Measurements from ENCODE around the gene SGO2.

DNA sequence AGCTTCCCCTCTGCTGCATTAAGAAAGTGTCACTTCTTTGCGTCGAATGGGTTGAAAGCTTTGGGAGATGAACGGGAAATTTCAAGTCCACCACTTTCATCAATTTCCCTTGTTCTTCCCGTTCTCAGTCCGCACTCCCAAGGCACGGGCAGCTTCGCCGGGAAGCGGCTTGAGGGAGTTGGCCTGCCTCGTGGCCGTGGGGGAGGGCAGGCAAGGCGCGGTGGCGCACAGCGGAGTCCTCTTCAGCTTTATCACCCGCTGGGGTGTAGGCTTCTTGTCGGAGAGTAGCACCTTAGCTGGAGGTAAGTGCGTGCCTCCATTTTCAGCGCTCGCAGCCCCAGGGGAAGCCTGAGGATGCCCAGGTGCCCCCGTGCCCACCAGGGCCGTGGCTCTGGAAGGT, 36.0 kb upstream of the SGO2 start:
- TF ChIP-seq, protein P1, sequence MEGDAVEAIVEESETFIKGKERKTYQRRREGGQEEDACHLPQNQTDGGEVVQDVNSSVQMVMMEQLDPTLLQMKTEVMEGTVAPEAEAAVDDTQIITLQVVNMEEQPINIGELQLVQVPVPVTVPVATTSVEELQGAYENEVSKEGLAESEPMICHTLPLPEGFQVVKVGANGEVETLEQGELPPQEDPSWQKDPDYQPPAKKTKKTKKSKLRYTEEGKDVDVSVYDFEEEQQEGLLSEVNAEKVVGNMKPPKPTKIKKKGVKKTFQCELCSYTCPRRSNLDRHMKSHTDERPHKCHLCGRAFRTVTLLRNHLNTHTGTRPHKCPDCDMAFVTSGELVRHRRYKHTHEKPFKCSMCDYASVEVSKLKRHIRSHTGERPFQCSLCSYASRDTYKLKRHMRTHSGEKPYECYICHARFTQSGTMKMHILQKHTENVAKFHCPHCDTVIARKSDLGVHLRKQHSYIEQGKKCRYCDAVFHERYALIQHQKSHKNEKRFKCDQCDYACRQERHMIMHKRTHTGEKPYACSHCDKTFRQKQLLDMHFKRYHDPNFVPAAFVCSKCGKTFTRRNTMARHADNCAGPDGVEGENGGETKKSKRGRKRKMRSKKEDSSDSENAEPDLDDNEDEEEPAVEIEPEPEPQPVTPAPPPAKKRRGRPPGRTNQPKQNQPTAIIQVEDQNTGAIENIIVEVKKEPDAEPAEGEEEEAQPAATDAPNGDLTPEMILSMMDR (IDR thresholded peaks at IDR 0.05) = no peak
- TF ChIP-seq POLR2AphosphoS5 (IDR thresholded peaks at IDR 0.05) = no peak
